ENCODE data around the gene FAM241B. TPM values are rescaled to one million over a fixed set of nuclear protein-coding genes. Genes with fewer than 3 reads are reported as not detected.

The FAM241B gene
- total RNA-seq, 2 experiments from 2014 or later: 6.3 to 9.6 TPM

DNA sequence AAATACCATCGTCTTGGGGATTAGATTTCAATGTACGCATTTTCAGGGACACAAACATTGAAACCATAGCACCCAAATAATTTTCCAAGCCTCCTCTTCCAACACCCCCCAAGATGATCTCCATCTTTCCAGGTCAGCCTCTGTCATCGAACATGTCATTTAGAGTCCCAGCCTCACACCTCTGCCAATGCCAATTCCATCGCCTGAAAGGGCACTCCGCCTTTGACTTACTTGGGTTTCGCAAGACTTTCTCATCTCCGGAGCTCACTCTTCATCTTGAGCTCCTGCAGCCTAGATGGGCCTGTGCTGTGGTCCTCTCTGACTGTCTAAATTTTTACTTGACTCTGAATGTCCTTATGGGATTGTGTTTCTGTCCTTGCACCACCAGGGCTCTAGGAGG lies 10.4 kb upstream of the FAM241B start:
- peaks cover 13% of the 10 kb centered on the region for H3K9me3 Mint-ChIP-seq (ENCODE audit: low read depth)
- H3K36me3 Mint-ChIP-seq (ENCODE audit: low read depth): peaks cover 5% of the 10 kb centered on the region
- no peaks in the 10 kb centered on the region for H3K27me3 Mint-ChIP-seq
- POLR2A ChIA-PET: no interaction called here
- H3K4me3 Mint-ChIP-seq: no peak overlapping the region
- DNase-seq (no peak), ATAC-seq (no peak)
- peaks cover 26% of the 10 kb centered on the region for H3K4me1 Mint-ChIP-seq
- intact Hi-C loops (cut with DNase I, micrococcal nuclease): no loop called here
- H3K27ac Mint-ChIP-seq: no peak overlapping the region
- CTCF ChIA-PET: interaction anchor here (0.7 to 1.3 kb wide), 3 partner anchors 9 to 91 kb away, joined by 3 to 5 read pairs (median 3); no protein-coding TSS in a partner anchor

- H3K4me3 Mint-ChIP-seq: no peak overlapping the region
Observed at GRCh38 chr10:69620625-69621024, 9.4 kb upstream of the FAM241B start.

DNA sequence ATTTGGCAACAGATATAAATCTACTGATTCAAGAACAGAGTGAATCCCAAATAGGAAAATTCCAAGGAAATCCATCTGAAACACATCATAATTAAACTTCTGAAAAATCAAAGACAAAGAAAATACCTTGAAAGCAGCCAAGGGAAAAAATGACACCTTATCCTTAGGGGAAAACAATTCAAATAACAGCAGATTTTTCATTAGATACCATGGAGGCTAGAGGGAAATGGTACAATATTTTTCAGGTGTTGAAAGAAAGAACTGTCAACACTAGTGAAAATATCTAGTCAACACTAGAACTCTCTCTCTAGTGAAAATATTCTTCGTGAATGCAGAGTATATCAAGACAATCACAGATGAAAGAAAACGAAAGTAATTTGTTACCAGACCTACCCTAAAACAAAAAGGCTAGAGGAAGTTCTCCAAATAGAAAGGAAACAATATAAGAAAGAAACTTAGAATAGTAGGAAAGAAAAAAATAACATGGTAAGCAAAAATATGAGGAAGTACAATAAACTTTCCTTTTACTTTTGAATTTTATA lies 5.7 kb upstream of the FAM241B start:
- Mint-ChIP-seq H3K4me3 (no peak overlapping the region), H3K4me1 (peaks cover 31% of the 10 kb centered on the region), H3K27ac (peak overlapping the region; percentile 32), H3K9me3 (ENCODE audit: low read depth) (peaks cover 13% of the 10 kb centered on the region), H3K36me3 (ENCODE audit: low read depth) (peaks cover 5% of the 10 kb centered on the region), H3K27me3 (no peaks in the 10 kb centered on the region)
- POLR2A ChIA-PET: no interaction called here
- DNase-seq (no peak), ATAC-seq (no peak)
- intact Hi-C loops (cut with DNase I, micrococcal nuclease): no loop called here
- CTCF ChIA-PET: no interaction called here

More at GRCh38 chr10:69620625-69621024, 9.4 kb upstream of the FAM241B start:
- intact Hi-C loops (cut with DNase I, micrococcal nuclease): no loop called here
- DNase-seq (no peak), ATAC-seq (no peak)
- peaks cover 5% of the 10 kb centered on the region for H3K36me3 Mint-ChIP-seq (ENCODE audit: low read depth)
- H3K9me3 Mint-ChIP-seq (ENCODE audit: low read depth): peaks cover 13% of the 10 kb centered on the region
- POLR2A ChIA-PET: no interaction called here
- H3K27ac Mint-ChIP-seq: no peak overlapping the region
- no peaks in the 10 kb centered on the region for H3K27me3 Mint-ChIP-seq
- H3K4me1 Mint-ChIP-seq: peaks cover 31% of the 10 kb centered on the region
- CTCF ChIA-PET: interaction anchor here (0.6 to 0.8 kb wide), 2 partner anchors 9 to 96 kb away, joined by 3 read pairs; partner anchors contain the start of gene FAM241B

- Mint-ChIP-seq H3K9me3 (ENCODE audit: low read depth) (peaks cover 13% of the 10 kb centered on the region), H3K36me3 (ENCODE audit: low read depth) (peaks cover 5% of the 10 kb centered on the region), H3K27me3 (no peaks in the 10 kb centered on the region), H3K4me1 (peaks cover 32% of the 10 kb centered on the region), H3K4me3 (no peak overlapping the region), H3K27ac (no peak overlapping the region)
- POLR2A ChIA-PET: no interaction called here
- intact Hi-C loops (cut with DNase I, micrococcal nuclease): no loop called here
- DNase-seq (no peak), ATAC-seq (no peak)
- CTCF ChIA-PET: no interaction called here
Observed at GRCh38 chr10:69626826-69627225, 3.2 kb upstream of the FAM241B start.

DNA sequence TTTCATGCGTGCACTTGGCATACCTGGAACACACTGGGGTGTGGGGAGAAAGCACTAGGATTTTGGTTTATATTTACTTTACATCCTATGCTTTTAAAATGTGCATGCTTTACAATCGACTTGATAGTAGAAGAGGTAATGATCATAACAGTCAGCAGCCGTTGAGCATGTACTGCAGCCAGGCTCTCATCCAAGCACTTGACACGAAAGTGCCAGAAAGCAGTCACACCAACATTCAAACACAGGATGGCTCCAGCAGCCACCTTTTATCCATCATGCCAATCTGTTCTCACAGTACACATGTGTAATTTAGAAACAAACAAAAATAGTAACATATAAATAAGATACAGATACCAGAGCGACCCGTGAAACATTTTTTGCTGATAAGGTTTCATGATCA lies 1.2 kb upstream of the FAM241B start:
- H3K36me3 Mint-ChIP-seq (ENCODE audit: low read depth): peaks cover 6% of the 10 kb centered on the region
- CTCF ChIA-PET: interaction anchor here (0.6 to 2.5 kb wide), 29 partner anchors 9 to 464 kb away, joined by 3 to 16 read pairs (median 3); partner anchors contain the start of gene TSPAN15
- peak overlapping the region; percentile 63 for H3K4me3 Mint-ChIP-seq
- H3K27ac Mint-ChIP-seq: no peak overlapping the region
- H3K4me1 Mint-ChIP-seq: peaks cover 26% of the 10 kb centered on the region
- DNase-seq (no peak), ATAC-seq (no peak)
- POLR2A ChIA-PET: no interaction called here
- H3K9me3 Mint-ChIP-seq (ENCODE audit: low read depth): peaks cover 6% of the 10 kb centered on the region
- intact Hi-C loops (cut with DNase I, micrococcal nuclease): no loop called here
- no peaks in the 10 kb centered on the region for H3K27me3 Mint-ChIP-seq

GRCh38 chr10:69629519-69629896 lies 539 bp upstream of the FAM241B start:
- intact Hi-C loops (cut with DNase I, micrococcal nuclease): no loop called here
- ChIA-PET CTCF (interaction anchor here (0.6 to 2.5 kb wide), 29 partner anchors 9 to 735 kb away, joined by 3 to 16 read pairs (median 3); partner anchors contain the start of gene TSPAN15), POLR2A (no interaction called here)
- H3K4me3 Mint-ChIP-seq: peak overlapping the region; percentile 63
- H3K27ac Mint-ChIP-seq: no peak overlapping the region
- ATAC-seq (no peak), DNase-seq (no peak)
- H3K27me3 Mint-ChIP-seq: no peaks in the 10 kb centered on the region
- peaks cover 5% of the 10 kb centered on the region for H3K36me3 Mint-ChIP-seq (ENCODE audit: low read depth)
- H3K9me3 Mint-ChIP-seq (ENCODE audit: low read depth): peaks cover under 1% of the 10 kb centered on the region
- H3K4me1 Mint-ChIP-seq: peaks cover 19% of the 10 kb centered on the region

GRCh38 chr10:69630651-69631400 lies 779 bp downstream of the FAM241B start:
- DNase-seq (no peak), ATAC-seq (no peak)
- peak overlapping the region; percentile 63 for H3K4me3 Mint-ChIP-seq
- POLR2A ChIA-PET: no interaction called here
- CTCF ChIA-PET: interaction anchor here (2.4 kb wide), 1 partner anchor 116 kb away, joined by 25 read pairs; no protein-coding TSS in a partner anchor
- H3K9me3 Mint-ChIP-seq (ENCODE audit: low read depth): no peaks in the 10 kb centered on the region
- H3K4me1 Mint-ChIP-seq: peaks cover 13% of the 10 kb centered on the region
- no peaks in the 10 kb centered on the region for H3K27me3 Mint-ChIP-seq
- no peak overlapping the region for H3K27ac Mint-ChIP-seq
- H3K36me3 Mint-ChIP-seq (ENCODE audit: low read depth): peaks cover 5% of the 10 kb centered on the region
- intact Hi-C loops (cut with DNase I, micrococcal nuclease): loop anchor here (1.0 to 5.0 kb wide), 5 partner anchors 122 to 509 kb away; partner anchors contain the start of gene VPS26A (in 1 of the 2)

GRCh38 chr10:69631566-69631965 lies 1.5 kb downstream of the FAM241B start:
- CTCF ChIA-PET: interaction anchor here (0.6 to 2.4 kb wide), 3 partner anchors 10 to 323 kb away, joined by 3 to 25 read pairs (median 4); no protein-coding TSS in a partner anchor
- ATAC-seq (no peak), DNase-seq (no peak)
- POLR2A ChIA-PET: no interaction called here
- intact Hi-C loops (cut with DNase I, micrococcal nuclease): loop anchor here (2.0 to 5.0 kb wide), 4 partner anchors 123 to 509 kb away; partner anchors contain the start of gene VPS26A (in 1 of the 2)
- H3K36me3 Mint-ChIP-seq (ENCODE audit: low read depth): peaks cover 5% of the 10 kb centered on the region
- H3K4me3 Mint-ChIP-seq: peak overlapping the region; percentile 63
- peaks cover 13% of the 10 kb centered on the region for H3K4me1 Mint-ChIP-seq
- H3K27ac Mint-ChIP-seq: no peak overlapping the region
- no peaks in the 10 kb centered on the region for H3K27me3 Mint-ChIP-seq
- H3K9me3 Mint-ChIP-seq (ENCODE audit: low read depth): no peaks in the 10 kb centered on the region

- Mint-ChIP-seq H3K9me3 (ENCODE audit: low read depth) (no peaks in the 10 kb centered on the region), H3K36me3 (ENCODE audit: low read depth) (peaks cover 5% of the 10 kb centered on the region), H3K4me3 (no peak overlapping the region), H3K4me1 (peaks cover 13% of the 10 kb centered on the region), H3K27me3 (no peaks in the 10 kb centered on the region), H3K27ac (no peak overlapping the region)
- DNase-seq (no peak), ATAC-seq (no peak)
- intact Hi-C loops (cut with DNase I, micrococcal nuclease): loop anchor here (5.0 kb wide), 2 partner anchors 225 to 510 kb away; partner anchors contain the start of gene VPS26A (in 1 of the 2)
- ChIA-PET CTCF (interaction anchor here (0.6 to 2.4 kb wide), 3 partner anchors 9 to 322 kb away, joined by 3 to 25 read pairs (median 4); no protein-coding TSS in a partner anchor), POLR2A (no interaction called here)
Observed at GRCh38 chr10:69632516-69633199, 2.6 kb downstream of the FAM241B start.

GRCh38 chr10:69633673-69634635 lies 3.9 kb downstream of the FAM241B start:
- Mint-ChIP-seq H3K4me1 (peaks cover 13% of the 10 kb centered on the region), H3K9me3 (ENCODE audit: low read depth) (no peaks in the 10 kb centered on the region), H3K36me3 (ENCODE audit: low read depth) (peaks cover 5% of the 10 kb centered on the region), H3K27ac (no peak overlapping the region), H3K27me3 (no peaks in the 10 kb centered on the region), H3K4me3 (no peak overlapping the region)
- ChIA-PET POLR2A (no interaction called here), CTCF (interaction anchor here (0.6 to 5.8 kb wide), 4 partner anchors 9 to 280 kb away, joined by 3 to 125 read pairs (median 4); no protein-coding TSS in a partner anchor)
- no peak for ATAC-seq
- intact Hi-C loops (cut with DNase I, micrococcal nuclease): loop anchor here (5.0 kb wide), 2 partner anchors 227 to 512 kb away; partner anchors contain the start of gene VPS26A (in 1 of the 2)
- DNase-seq: no peak

Data from activated CD4-positive, alpha-beta T cell treated with anti-CD3 and anti-CD28 coated beads for 36 hours (primary cell).